ENCODE data around the gene AFAP1. TPM values are rescaled to one million over a fixed set of nuclear protein-coding genes. Genes with fewer than 3 reads are reported as not detected.

Gene AFAP1
- total RNA-seq, 1 donor from 2014 or later, result 28.7 TPM

- no peaks in the 10 kb centered on the region for H3K36me3 ChIP-seq
- no peaks in the 10 kb centered on the region for H3K9me3 ChIP-seq
- peak overlapping the region; percentile 80 for H3K27ac ChIP-seq
- H3K27me3 ChIP-seq, result no peaks in the 10 kb centered on the region
- no peak overlapping the region for H3K4me3 ChIP-seq
- intact Hi-C loops (cut with DNase I), result no loop called here
- peaks cover 58% of the 10 kb centered on the region for H3K4me1 ChIP-seq
- no peak for TF ChIP-seq CTCF (IDR thresholded peaks at IDR 0.05)
- DNase-seq, result peak; percentile 6
- ATAC-seq, result no peak
Observed at GRCh38 chr4:7808181-7808580, 131.5 kb downstream of the AFAP1 start.

GRCh38 chr4:7807351-7807921 is 132.2 kb downstream of the AFAP1 start:
- ATAC-seq (no peak), DNase-seq (peak; percentile 61)
- Histone ChIP-seq H3K27ac (peak overlapping the region; percentile 80), H3K36me3 (no peaks in the 10 kb centered on the region), H3K4me3 (no peak overlapping the region), H3K9me3 (no peaks in the 10 kb centered on the region), H3K27me3 (no peaks in the 10 kb centered on the region), H3K4me1 (peaks cover 57% of the 10 kb centered on the region)
- intact Hi-C loops (cut with DNase I), result no loop called here
- no peak for TF ChIP-seq CTCF (IDR thresholded peaks at IDR 0.05)

GRCh38 chr4:7806338-7807090 is 133.1 kb downstream of the AFAP1 start:
- Histone ChIP-seq H3K27ac (peak overlapping the region; percentile 80), H3K27me3 (no peaks in the 10 kb centered on the region), H3K9me3 (no peaks in the 10 kb centered on the region), H3K4me1 (peaks cover 56% of the 10 kb centered on the region), H3K4me3 (no peak overlapping the region), H3K36me3 (no peaks in the 10 kb centered on the region)
- ATAC-seq (peak; percentile 55), DNase-seq (peak; percentile 80)
- no peak for TF ChIP-seq CTCF (IDR thresholded peaks at IDR 0.05)
- intact Hi-C loops (cut with DNase I), result no loop called here

- intact Hi-C loops (cut with DNase I), result no loop called here
- no peaks in the 10 kb centered on the region for H3K27me3 ChIP-seq
- no peak for TF ChIP-seq CTCF (IDR thresholded peaks at IDR 0.05)
- ATAC-seq, result peak; percentile 78
- DNase-seq, result peak; percentile 88
- peaks cover 48% of the 10 kb centered on the region for H3K4me1 ChIP-seq
- H3K9me3 ChIP-seq, result no peaks in the 10 kb centered on the region
- peak overlapping the region; percentile 80 for H3K27ac ChIP-seq
- H3K4me3 ChIP-seq, result no peak overlapping the region
- no peaks in the 10 kb centered on the region for H3K36me3 ChIP-seq
Observed at GRCh38 chr4:7805533-7806337, 133.9 kb downstream of the AFAP1 start.

GRCh38 chr4:7804756-7805385 is 134.8 kb downstream of the AFAP1 start:
- H3K4me1 ChIP-seq, result peaks cover 40% of the 10 kb centered on the region
- H3K27me3 ChIP-seq, result no peaks in the 10 kb centered on the region
- TF ChIP-seq CTCF (IDR thresholded peaks at IDR 0.05), result no peak
- H3K9me3 ChIP-seq, result no peaks in the 10 kb centered on the region
- H3K36me3 ChIP-seq, result peaks cover 3% of the 10 kb centered on the region
- H3K4me3 ChIP-seq, result no peak overlapping the region
- intact Hi-C loops (cut with DNase I), result loop anchor here (5.0 kb wide), 2 partner anchors 43 to 182 kb away; no protein-coding TSS in a partner anchor
- ATAC-seq (no peak), DNase-seq (peak; percentile 48)
- H3K27ac ChIP-seq, result peak overlapping the region; percentile 80
